ENCODE results near the gene PDZD2.

PDZD2 gene

GRCh38 chr5:31638345-31638744 lies 586 bp upstream of the PDZD2 start:
- no peak for DNase-seq (ENCODE audit: low spot score)

GRCh38 chr5:31639481-31640411 lies 815 bp downstream of the PDZD2 start:
- no peak for DNase-seq (ENCODE audit: low spot score)

- DNase-seq (ENCODE audit: low spot score) = no peak
Measured at GRCh38 chr5:31640573-31640972, 1.6 kb downstream of the PDZD2 start.

- no peak for DNase-seq (ENCODE audit: low spot score)
Measured at GRCh38 chr5:31641059-31641458, 2.1 kb downstream of the PDZD2 start.

- no peak for DNase-seq (ENCODE audit: low spot score)
Measured at GRCh38 chr5:31641575-31641974, 2.6 kb downstream of the PDZD2 start.

- no peak for DNase-seq (ENCODE audit: low spot score)
Measured at GRCh38 chr5:31645420-31646081, 6.6 kb downstream of the PDZD2 start.

- no peak for DNase-seq (ENCODE audit: low spot score)
Measured at GRCh38 chr5:31648326-31648725, 9.4 kb downstream of the PDZD2 start.

- DNase-seq (ENCODE audit: low spot score) = no peak
Measured at GRCh38 chr5:31651241-31651640, 12.3 kb downstream of the PDZD2 start.

GRCh38 chr5:31655491-31655890 lies 16.6 kb downstream of the PDZD2 start:
- no peak for DNase-seq (ENCODE audit: low spot score)

GRCh38 chr5:31656806-31657205 lies 17.9 kb downstream of the PDZD2 start:
- DNase-seq (ENCODE audit: low spot score) = no peak

- DNase-seq (ENCODE audit: low spot score) = no peak
Measured at GRCh38 chr5:31657315-31657979, 18.5 kb downstream of the PDZD2 start.

GRCh38 chr5:31661257-31661656 lies 22.3 kb downstream of the PDZD2 start:
- DNase-seq (ENCODE audit: low spot score) = no peak

GRCh38 chr5:31663519-31663918 lies 24.6 kb downstream of the PDZD2 start:
- DNase-seq (ENCODE audit: low spot score) = no peak

- peak; percentile 8 for DNase-seq (ENCODE audit: low spot score)
Measured at GRCh38 chr5:31664566-31664965, 25.6 kb downstream of the PDZD2 start.

- no peak for DNase-seq (ENCODE audit: low spot score)
Measured at GRCh38 chr5:31671339-31671741, 32.4 kb downstream of the PDZD2 start.

GRCh38 chr5:31674371-31674951 lies 35.5 kb downstream of the PDZD2 start:
- no peak for DNase-seq (ENCODE audit: low spot score)

GRCh38 chr5:31675472-31675871 lies 36.5 kb downstream of the PDZD2 start:
- DNase-seq (ENCODE audit: low spot score) = no peak

- no peak for DNase-seq (ENCODE audit: low spot score)
Measured at GRCh38 chr5:31678180-31678579, 39.2 kb downstream of the PDZD2 start.

- no peak for DNase-seq (ENCODE audit: low spot score)
Measured at GRCh38 chr5:31680528-31680927, 41.6 kb downstream of the PDZD2 start.

GRCh38 chr5:31682025-31682424 lies 43.1 kb downstream of the PDZD2 start:
- DNase-seq (ENCODE audit: low spot score) = no peak

- DNase-seq (ENCODE audit: low spot score) = no peak
Measured at GRCh38 chr5:31682851-31683250, 43.9 kb downstream of the PDZD2 start.

GRCh38 chr5:31688515-31689092 lies 49.7 kb downstream of the PDZD2 start:
- DNase-seq (ENCODE audit: low spot score) = no peak

All from activated CD4-positive, alpha-beta T cell treated with anti-CD3 and anti-CD28 coated beads, Interleukin-2, Interleukin-4, amounts not matched to agents 100 ng/mL and 50 ng/mL, durations not matched to agents 16 hours and 8 hours (primary cell).